HG03060 (cell line): ENCODE measurements around the gene AIP.
"Not testable (repeated sequence)": the region's sequence is repeated elsewhere in the genome, so short reads cannot be mapped to it uniquely, and the experiment has no call there.

Experiments used
- ATAC-seq: cut with Tn5 transposase; IDR thresholded peaks from one replicate; pipeline ENCODE4 v1.9.1; 2021; ENCODE audit warnings: low read depth, moderate number of reproducible peaks; ENCODE audit not compliant: unreplicated experiment

The AIP gene

GRCh38 chr11:67445515-67445914 is 37.3 kb upstream of the AIP start:
- ATAC-seq = no peak

GRCh38 chr11:67448220-67448609 is 34.6 kb upstream of the AIP start:
- no peak for ATAC-seq

GRCh38 chr11:67449116-67449844 is 33.5 kb upstream of the AIP start:
- ATAC-seq = no peak

- no peak for ATAC-seq
These were observed 31.8 kb upstream of the AIP start for GRCh38 chr11:67450796-67451657.

GRCh38 chr11:67451658-67451976 is 31.2 kb upstream of the AIP start:
- ATAC-seq = no peak

GRCh38 chr11:67452141-67452952 is 30.5 kb upstream of the AIP start, which contains the start of gene GPR152:
TSS of gene GPR152 (minus strand) at chr11:67452729. CDS start at chr11:67452724, 5 bp downstream.
- no peak for ATAC-seq

GRCh38 chr11:67453816-67454732 is 28.8 kb upstream of the AIP start:
- no peak for ATAC-seq

- no peak for ATAC-seq
These were observed 27.8 kb upstream of the AIP start, which contains the start of gene CABP4 for GRCh38 chr11:67455054-67455453. TSS of gene CABP4 (plus strand) at chr11:67455354. CDS start at chr11:67455424, 70 bp downstream.

GRCh38 chr11:67456068-67456705 is 26.6 kb upstream of the AIP start:
- no peak for ATAC-seq

- no peak for ATAC-seq
These were observed 25.4 kb upstream of the AIP start for GRCh38 chr11:67457453-67457852.

GRCh38 chr11:67458266-67458665 is 24.6 kb upstream of the AIP start:
- no peak for ATAC-seq

GRCh38 chr11:67463186-67463585 is 19.6 kb upstream of the AIP start:
- ATAC-seq = no peak

GRCh38 chr11:67463680-67464410 is 19.0 kb upstream of the AIP start:
- ATAC-seq = no peak

GRCh38 chr11:67464411-67465188 is 18.2 kb upstream of the AIP start:
- no peak for ATAC-seq

GRCh38 chr11:67465189-67465510 is 17.7 kb upstream of the AIP start:
- ATAC-seq = no peak

GRCh38 chr11:67465530-67465929 is 17.3 kb upstream of the AIP start:
- ATAC-seq = not testable (repeated sequence)

GRCh38 chr11:67466367-67466766 is 16.5 kb upstream of the AIP start:
- no peak for ATAC-seq
